H1 (cell line): ENCODE data around the gene TNFAIP8. TPM values are rescaled to one million over a fixed set of nuclear protein-coding genes. Genes with fewer than 3 reads are reported as not detected.

Experiments used
- CBX8 ChIP-seq: fragments of 300-800, 300-1000 bp; sonication (generic); IDR thresholded peaks from 2 replicates; pipeline ENCODE4 v1.7.1; 2016; ENCODE audit warnings: low read depth, low read length, borderline replicate concordance
- CREB1 ChIP-seq: IDR thresholded peaks from 2 replicates; pipeline ENCODE4 v1.6.1; 2012; ENCODE audit warnings: inconsistent platforms
- SRF ChIP-seq: IDR thresholded peaks from 2 replicates; pipeline ENCODE4 v1.6.1; 2011; ENCODE audit warnings: mild to moderate bottlenecking, low read depth, low read length, moderate library complexity
- TAF1 ChIP-seq: IDR thresholded peaks from 2 replicates; pipeline ENCODE4 v1.6.1; 2011; ENCODE audit warnings: mild to moderate bottlenecking, low read depth, low read length
- ZNF274 ChIP-seq: IDR thresholded peaks from 2 replicates; pipeline ENCODE4 v1.7.0; 2012; ENCODE audit warnings: low read length, borderline replicate concordance; ENCODE audit errors: extremely low read depth
- polyA plus RNA-seq, 7 experiments: library from polyadenylated mRNA; depleted of rRNA in 3 of 7; stranded (reverse) in 5 of 7; unstranded in 2 of 7; fragments of >200 nt in 5 of 7; fragments of 200-250 nt in 2 of 7; gene quantifications; 1 replicate in 5 of 7; 2 replicates in 1 of 7; 4 replicates in 1 of 7; pipeline versions ENCODE4 v1.2.1 to v1.2.3, GENCODE V29; 2011 to 2013; ENCODE audit warnings: missing spikeins in 2 of 7, mixed read lengths in 2 of 7
- total RNA-seq: library from RNA; stranded (reverse); fragmentation: NEBNext Ultra II Directional; extraction: Animal tissue kit (Norgen Biotek cat#: 25700); gene quantifications from 2 replicates; pipeline ENCODE4 v1.2.1, GENCODE V29; 2021

Gene TNFAIP8
- total and polyA plus RNA-seq, 2 of the 8 experiments (the other 6 are each of a cell fraction or from before 2014, with no cell fraction given): 12.4 to 19.3 TPM

- TF ChIP-seq ZNF274: no peak
- TF ChIP-seq CBX8: no peak
- TF ChIP-seq CREB1: no peak
- TF ChIP-seq TAF1: no peak
- TF ChIP-seq SRF: no peak
Observed at GRCh38 chr5:119336845-119337580, 18.8 kb upstream of the TNFAIP8 start (continued).
